ENCODE results near the gene DSCAM.

The DSCAM gene

DNA sequence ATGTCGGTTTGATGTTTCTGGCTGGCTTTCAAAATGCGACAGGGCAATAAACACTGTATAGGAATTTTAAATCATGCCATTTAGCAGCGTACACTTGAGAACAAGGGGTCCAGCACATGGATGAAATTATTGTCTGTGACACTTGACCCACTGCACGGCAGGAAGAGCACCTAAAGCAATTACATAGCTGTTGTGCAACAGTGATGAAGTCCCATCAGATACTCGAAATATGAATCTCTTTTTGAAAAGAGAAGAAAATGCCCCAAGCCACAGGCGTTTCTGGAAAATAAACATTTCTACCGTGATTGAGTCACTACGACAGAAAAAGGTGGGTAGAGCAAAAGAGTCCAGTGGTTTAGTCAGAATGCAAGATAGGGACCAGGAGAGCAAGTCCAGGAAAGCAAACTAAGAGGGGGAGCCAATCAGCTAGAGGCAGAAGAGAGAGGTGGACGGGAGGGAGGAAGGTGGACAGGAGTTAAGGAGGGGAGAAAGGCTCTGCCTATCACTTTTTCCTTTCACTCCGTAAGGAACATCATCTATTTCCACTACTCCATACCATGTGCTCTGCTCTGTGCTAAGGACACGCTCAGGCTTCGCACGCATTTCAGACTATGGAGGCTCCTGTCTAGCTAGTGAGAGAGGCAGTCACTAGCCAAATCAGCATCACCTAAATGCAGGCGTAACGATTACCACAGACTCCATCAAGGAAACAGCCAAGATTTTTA is 6.4 kb downstream of the DSCAM start:
- DNase-seq, result no peak

GRCh38 chr21:40839521-40839920 is 7.4 kb downstream of the DSCAM start:
- no peak for DNase-seq

GRCh38 chr21:40837456-40837855 is 9.5 kb downstream of the DSCAM start:
- DNase-seq, result no peak

GRCh38 chr21:40835184-40835694 is 11.7 kb downstream of the DSCAM start:
- no peak for DNase-seq

- DNase-seq, result no peak
Observed at GRCh38 chr21:40833184-40833583, 13.8 kb downstream of the DSCAM start.

GRCh38 chr21:40832316-40832715 is 14.6 kb downstream of the DSCAM start:
- DNase-seq, result no peak

DNA sequence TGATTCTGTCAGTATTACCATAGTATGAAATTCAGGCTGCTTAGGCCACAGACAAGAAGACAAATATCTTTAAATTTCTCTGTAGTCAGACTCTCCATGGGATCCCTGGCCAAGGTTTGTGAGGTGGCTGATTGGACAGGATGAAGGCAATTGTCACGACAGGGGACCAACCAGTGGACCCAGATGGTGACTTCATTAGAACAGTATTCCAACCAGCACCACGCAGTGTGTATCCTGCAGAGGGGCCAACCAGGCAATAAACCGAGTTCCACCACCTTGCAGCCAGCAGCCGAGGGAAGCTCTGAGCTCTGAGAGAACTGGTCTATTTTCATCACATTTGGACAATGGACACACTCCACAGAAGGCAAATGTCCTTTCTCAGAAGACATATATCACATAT is 16.1 kb downstream of the DSCAM start:
- peak; percentile 64 for DNase-seq

GRCh38 chr21:40829791-40830190 is 17.2 kb downstream of the DSCAM start:
- DNase-seq, result no peak

- no peak for DNase-seq
Observed at GRCh38 chr21:40829308-40829707, 17.6 kb downstream of the DSCAM start.

- DNase-seq, result no peak
Observed at GRCh38 chr21:40827509-40827908, 19.4 kb downstream of the DSCAM start.

GRCh38 chr21:40819071-40819900 is 27.7 kb downstream of the DSCAM start:
- DNase-seq, result no peak

DNA sequence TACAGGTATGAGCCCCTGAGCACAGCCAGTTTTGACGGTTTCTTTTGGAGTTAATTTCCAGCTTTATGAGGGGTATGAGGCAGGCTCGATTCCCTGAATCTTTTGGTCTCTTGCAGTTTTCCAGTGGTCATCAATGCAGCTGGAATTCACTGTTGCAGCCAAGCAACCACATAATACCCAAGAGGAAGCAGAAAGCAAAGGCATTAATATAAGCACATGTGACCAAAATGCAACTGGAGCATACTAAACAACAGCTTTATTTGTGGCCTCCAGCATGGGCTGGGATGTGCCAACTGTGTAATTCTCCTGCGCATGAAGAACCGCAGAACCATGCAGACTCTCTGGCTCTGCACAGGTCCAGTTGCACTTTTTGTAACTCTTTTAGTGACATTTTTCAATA is 33.0 kb downstream of the DSCAM start:
- no peak for DNase-seq

GRCh38 chr21:40809673-40810197 is 37.2 kb downstream of the DSCAM start:
- DNase-seq, result no peak

GRCh38 chr21:40803101-40803500 is 43.9 kb downstream of the DSCAM start:
- no peak for DNase-seq

DNA sequence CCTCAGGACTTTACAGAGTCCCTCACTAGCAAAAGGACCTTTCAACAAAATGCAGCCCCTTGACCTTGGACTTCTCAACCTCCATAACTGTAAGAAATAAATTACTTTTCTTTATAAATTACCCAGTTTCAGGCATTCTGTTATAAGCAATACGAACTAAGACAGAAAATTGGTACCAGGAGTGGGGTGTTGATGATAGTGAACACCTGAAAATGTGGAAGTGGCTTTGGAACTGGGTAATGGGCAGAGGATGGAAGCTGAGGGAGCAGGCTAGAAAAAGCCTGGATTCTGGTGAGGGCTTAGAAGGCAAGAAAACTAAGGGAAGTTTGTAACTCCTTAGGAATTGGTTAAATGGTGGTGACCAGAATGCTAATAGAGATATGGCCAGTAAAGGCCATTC is 46.8 kb downstream of the DSCAM start:
- DNase-seq, result no peak

DNA sequence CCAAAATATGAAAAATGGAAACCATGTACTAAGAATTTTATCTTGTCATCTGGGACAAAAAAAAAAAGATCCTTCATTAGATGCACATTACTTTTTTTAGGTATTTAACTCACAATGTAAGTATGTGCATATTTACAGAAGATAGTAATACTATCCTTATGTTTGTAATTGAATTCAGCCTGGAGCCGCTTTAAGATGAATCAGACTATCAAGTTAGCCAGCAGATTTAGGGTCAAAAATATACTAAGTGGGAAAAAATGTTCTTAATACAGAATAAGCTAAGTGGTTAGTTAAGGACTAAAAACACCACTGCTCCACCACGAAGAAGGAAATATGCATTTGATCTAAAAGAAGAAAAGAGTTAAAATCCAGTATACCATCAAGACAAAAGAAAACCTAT is 49.1 kb downstream of the DSCAM start:
- no peak for DNase-seq

GRCh38 chr21:40797410-40797809 is 49.5 kb downstream of the DSCAM start:
- DNase-seq, result no peak

GRCh38 chr21:40796464-40796863 is 50.5 kb downstream of the DSCAM start:
- no peak for DNase-seq

GRCh38 chr21:40795313-40795712 is 51.6 kb downstream of the DSCAM start:
- no peak for DNase-seq

DNA sequence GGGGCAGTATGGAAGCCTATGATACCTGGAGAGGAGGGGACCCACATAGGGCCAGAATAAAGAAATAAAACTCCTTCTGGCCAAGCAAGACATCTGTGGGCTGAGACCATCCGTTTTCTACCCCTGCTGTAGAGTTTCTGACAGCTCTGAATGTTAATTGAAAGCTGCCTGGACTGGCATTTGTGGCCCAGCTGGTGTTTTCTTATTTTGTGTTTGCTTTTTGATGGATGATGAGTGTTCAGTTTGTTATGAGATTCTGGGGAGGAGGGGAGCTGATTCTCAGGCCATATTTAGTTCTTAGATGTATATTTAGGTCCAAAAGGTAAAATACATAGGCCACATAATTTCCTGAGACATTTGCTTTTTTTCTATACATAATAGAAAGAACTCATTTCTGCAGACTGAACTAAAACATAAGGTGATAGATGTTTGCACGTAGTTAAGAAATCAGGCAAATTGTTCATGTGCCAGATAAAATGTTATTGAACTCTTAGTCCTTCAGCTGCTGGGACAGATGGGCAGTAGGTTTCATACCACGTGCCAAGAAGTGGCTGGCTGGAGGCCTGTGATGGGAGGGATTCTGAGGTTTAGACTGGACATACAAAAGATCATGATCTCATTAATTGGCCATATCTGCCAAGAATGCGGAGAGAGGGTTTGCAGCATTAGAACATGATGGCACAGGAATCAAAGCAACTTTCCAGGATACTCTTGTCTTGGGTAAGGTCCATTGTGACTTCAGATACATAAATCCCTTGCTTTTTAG is 54.1 kb downstream of the DSCAM start:
- DNase-seq, result no peak

GRCh38 chr21:40788635-40789034 is 58.3 kb downstream of the DSCAM start:
- no peak for DNase-seq

GRCh38 chr21:40783404-40783803 is 63.6 kb downstream of the DSCAM start:
- no peak for DNase-seq

DNA sequence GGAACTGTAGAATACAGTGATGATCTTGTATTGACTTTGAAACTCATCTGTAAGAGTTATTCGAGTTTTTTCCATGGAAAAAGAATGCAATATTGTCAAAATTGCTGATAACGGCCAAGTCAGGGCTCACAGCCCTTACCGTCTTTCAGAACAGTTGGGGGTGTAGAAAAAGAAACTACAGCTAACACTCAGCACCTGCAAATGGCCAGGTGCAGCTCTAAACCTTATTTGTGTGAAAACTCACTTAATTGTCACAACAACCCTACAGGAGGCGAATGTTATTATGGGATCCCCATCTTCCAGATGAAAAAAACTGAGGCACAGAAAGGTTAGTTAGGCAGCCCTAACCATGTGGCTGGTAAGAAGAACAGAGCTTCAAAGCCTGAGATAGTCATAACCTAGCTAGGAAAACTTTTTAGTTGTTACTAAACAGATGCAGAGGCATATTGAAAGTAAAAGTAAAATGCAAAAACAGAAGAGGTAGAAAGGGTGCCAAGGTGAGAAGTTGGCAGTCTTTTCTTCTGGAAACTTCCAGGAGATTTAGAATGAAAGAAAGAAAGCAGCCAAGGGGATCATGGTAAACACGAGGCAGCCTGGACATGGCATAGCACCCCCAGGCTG is 76.4 kb downstream of the DSCAM start:
- DNase-seq, result no peak

All from islet precursor cell (in vitro differentiated cells).